HG03103 (cell line): ENCODE measurements around the gene GRIN1.
"Not testable (repeated sequence)": the region's sequence is repeated elsewhere in the genome, so short reads cannot be mapped to it uniquely, and the experiment has no call there.

Experiments used
- ATAC-seq: cut with Tn5 transposase; IDR thresholded peaks from one replicate; pipeline ENCODE4 v1.9.1; 2021; ENCODE audit warnings: low read depth; ENCODE audit not compliant: unreplicated experiment

GRIN1 gene

DNA sequence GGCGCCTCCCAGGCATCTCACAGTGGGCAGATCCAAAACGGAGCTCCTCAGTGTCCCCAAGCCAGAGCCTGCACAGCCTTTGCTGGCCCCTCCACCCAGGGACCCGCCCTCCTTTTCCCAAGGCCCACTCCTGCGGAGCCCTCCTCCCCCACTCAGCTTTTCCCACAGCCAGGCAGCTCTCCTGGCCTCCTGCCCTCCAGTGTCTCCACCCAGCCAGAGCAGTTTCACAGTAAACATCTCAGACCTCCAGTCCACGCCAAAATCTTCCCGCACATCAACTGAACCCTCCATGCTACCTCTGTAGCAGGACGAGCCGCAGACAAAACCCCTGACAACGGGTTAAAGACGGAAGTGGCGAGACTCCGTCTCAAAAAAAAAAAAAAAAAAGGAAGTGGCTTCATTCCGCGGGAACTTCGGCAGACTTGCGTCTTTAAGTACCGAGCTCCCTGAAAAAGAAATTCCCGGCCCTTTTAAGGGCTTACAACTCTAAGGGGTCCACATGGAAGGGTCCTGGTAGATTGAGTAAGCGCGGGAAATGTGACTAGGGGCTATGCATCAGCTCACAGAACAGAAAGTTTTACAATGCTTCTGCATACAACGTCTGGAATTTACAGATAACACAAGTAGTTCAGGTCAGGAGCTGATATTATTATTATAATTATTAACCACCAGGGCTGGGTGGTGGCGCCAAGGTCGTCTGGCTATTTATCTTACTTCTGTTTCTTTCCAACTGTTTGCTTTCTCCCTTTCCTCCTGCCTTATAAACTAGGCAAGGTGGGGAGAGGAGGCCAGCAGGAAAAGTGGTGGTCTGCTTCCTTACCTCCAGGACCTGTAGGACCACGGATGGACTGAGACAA is 11.4 kb upstream of the GRIN1 start:
- no peak for ATAC-seq

- ATAC-seq: no peak
Measured at GRCh38 chr9:137128158-137128861, 10.6 kb upstream of the GRIN1 start.

DNA sequence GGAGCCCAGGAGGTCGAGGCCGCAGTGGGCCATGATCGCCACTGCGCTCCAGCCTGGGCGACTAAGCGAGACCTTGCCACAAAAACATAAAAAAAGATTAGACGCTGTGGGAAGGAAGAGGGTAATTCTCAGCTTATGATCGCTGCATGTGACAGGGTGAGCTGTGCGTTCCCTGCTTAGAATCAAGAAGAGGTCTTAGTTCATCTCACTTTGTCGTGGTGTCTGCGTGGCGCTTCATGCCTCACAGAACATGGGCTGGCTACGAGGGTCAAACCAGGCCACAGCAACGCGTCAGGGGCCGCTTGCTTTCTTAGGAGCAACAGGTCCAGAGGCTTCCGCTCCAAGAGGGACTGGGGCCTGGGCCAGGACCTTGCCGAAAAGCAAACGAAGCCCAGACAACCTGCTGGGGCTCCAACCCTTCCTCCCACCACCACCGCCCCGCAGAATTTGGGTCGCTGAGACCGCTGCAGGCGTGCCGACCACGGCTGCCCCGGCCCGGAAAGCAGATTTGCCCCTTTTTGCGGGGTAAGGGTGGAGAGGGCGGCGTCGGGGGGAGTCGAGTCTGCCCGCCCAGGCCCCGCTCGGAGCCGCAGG is 10.0 kb upstream of the GRIN1 start:
- no peak for ATAC-seq

DNA sequence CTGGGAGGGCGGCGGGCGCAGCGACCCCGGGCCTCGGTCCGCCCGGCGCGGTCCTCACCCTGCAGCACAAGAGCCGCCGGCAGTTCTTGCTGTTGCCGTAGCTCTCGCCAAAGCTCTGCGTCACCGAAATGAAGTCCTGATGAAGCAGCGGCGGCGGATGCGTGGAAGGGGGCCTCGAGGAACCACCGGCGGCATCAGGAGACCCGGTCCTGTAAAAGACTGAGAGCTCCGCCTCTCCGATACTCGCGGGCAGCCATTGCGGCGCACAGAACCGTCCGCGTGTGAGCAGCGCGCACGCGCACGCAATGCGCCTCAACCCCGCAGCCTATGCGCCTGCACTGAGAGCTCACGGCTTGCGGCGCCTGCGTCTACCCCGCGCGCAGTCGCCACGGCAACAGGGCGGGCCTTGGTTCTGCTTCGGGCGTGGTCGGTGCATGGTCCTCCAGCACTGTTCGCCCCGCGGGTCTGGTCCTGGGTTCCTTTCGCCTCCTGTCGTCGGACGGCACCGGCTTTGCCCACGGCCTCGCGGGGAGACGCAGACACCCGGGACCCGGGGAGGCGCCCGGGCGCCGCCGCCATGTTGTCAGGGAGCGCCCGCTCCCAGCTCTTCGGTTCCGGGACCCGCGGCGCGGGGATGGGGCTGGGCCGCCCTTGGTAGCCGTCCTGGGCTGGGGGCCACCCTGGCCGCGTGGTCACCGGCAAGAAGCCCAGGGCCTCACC is 9.3 kb upstream of the GRIN1 start:
- ATAC-seq: peak; percentile 61

DNA sequence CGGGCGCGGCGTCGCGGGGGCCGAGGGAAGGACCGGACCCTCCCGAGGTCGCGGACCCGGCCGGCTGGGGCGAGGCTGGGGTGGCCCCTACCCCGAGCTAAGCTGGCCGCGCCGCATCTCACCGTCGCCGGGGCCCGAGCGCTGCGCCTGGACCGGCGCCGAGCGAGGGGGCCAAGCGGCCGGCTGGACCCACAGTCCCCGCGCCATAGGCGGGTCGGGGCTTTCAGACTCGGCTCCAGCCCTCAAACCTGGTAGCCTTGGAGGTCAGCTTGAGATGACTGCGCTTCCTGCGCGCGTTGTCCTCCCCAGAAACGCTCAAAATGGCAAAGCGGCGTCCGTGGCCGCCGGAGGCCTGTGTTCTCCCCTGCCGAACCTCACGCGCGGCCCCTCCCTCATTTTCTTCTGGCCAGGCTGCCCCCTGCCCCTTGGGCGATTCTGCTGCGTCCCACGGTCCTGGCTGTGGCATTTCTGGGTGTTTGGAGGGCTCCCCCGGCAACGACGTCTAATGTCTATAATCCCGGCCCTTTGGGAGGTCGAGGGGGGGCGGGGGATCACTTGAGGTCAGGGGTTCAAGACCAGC is 8.7 kb upstream of the GRIN1 start:
- ATAC-seq: peak; percentile 5

- ATAC-seq: no peak
Measured at GRCh38 chr9:137134191-137134590, 4.8 kb upstream of the GRIN1 start.

GRCh38 chr9:137135154-137135553 is 3.8 kb upstream of the GRIN1 start:
- ATAC-seq: not testable (repeated sequence)

- ATAC-seq: no peak
Measured at GRCh38 chr9:137136261-137136880, 2.6 kb upstream of the GRIN1 start.

DNA sequence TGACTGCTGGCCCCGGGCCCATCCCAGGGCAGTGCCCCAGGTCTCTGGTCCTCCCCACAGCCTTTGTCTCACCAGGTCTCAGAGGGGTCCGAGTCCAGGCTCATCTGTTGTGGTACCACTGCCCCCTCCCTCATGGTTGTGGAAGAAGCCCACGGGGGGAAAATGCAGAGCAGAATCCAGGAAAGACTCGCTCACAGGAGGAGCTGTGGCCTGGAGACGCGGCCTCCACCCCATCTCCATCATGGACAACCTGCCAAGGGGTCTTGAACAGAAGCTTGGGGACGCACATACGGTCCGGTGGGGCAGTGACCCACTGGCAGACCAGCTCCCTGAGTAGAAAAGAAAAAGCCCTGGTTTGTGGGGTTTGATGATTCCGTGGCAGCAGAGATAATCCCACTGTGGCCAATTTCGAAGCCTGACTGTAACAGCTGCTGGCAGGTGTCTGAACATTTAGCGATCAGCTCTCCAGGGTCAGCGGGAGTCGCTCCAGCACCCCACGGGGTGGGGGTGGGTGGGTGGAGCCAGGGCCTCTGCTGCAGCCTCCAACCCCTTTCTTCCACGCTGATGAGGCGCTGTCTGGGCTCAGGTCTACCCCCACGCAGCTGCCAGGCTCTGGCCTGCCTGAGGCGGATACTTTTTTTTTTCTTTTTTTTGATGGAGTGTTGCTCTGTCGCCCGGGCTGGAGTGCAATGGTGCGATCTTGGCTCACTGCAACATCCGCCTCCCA is 1.9 kb upstream of the GRIN1 start:
- no peak for ATAC-seq

DNA sequence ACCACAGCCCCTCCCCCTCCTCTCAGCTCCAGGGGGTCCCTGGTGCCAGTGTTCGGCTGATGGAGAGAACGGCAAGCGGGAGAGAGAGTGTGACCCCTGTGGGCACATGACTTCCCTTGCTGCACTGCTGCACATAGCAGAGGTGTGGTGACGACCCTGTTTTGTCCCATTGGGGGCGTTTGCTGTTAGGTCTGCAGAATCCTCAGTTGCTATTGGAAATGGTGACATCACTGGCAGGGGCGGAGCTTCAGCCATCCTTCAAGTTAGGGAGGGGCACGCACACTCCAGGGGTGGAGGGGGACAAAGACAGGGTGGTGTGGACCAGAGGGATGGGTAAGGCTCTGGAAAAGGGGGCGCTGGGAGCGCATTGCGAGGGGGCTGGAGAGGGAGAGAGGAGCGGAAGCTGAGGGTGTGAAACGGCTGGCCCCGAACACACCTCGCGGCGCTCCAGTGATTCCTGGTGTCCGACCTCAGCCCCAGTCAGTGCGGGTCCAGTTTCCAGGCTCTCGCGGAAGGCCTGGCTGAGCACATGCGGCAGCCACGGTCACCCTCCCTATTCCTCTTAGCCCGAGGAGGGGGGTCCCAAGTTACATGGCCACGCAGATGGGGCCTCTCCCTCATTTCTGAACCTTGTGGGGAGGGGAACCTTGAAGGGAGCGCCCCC is 764 bp upstream of the GRIN1 start:
- ATAC-seq: no peak

GRCh38 chr9:137139468-137140150 is 655 bp downstream of the GRIN1 start:
- ATAC-seq: no peak

DNA sequence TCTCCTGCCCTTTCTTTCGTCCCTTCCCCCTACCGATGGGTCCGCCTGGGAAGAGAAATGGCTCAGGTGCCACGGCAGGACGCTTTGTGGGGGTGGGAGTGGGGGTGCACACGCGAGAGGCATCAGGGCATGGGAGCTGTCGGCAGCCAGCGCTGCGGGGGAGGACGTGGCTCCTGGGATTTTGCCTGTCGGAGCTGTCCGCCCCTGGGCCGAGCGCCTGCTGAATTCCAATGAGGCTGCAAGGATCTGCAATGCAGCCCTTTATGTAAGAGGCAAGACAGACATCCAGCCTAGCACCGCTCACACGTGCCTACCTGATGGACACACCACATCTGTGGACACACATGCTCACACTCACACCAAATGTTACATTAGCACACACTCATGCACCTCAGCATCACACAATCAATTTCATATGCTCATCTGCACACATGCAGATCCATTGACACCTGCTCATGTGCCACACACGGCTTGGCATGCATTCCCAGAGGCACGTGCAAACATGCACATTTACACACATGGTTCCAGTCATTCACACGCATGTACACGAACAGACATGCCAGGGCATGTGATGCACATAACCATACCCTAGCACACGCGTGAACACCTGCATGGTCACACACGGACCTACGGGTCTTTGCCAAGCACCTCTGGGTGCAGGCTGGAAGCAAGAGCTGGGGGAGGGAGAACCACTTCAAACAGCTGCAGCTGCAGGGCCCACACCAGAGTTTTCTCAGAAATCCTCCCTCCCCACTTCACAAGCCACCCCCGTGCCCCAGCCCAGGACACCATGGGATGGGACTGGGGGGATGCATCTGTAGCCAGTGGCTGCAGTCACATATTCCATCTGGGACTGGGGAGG is 1.4 kb downstream of the GRIN1 start:
- ATAC-seq: no peak

DNA sequence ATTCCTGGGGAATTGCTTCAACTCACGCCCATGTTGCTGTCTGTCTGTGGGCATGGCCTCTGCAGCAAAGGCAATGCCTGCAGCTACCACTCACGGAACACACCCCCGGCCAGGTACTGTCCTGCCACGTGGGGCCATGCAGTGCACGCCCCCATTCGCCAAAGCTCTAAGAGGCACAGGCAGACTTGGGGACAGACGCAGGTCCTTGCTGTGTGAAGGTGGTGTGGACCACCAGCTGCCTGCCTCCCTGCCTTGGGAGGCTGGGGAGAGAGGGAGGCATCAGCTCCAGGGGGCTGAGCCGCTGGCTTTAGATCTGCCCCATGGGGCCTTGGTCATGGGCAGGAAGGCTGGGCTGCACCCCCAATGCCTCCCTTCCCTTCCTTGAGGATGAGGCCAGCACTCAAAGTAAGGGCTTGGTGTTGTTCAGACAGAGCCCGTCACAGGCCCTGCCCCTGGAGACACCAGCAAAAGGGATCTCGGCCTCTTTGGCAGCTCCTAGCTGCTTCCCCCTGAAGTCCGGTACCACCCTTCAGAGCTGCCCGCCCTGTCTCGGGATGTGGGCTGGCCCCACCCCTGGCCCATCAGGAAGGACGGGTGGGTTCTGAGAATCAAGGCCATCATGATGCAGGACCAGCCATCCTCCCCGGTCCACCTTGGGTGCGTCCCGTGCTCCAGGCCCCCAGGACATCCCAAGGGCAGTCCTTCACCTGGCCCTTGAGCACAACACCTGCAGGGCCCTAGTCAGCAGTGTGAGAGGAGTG is 2.3 kb downstream of the GRIN1 start:
- no peak for ATAC-seq

DNA sequence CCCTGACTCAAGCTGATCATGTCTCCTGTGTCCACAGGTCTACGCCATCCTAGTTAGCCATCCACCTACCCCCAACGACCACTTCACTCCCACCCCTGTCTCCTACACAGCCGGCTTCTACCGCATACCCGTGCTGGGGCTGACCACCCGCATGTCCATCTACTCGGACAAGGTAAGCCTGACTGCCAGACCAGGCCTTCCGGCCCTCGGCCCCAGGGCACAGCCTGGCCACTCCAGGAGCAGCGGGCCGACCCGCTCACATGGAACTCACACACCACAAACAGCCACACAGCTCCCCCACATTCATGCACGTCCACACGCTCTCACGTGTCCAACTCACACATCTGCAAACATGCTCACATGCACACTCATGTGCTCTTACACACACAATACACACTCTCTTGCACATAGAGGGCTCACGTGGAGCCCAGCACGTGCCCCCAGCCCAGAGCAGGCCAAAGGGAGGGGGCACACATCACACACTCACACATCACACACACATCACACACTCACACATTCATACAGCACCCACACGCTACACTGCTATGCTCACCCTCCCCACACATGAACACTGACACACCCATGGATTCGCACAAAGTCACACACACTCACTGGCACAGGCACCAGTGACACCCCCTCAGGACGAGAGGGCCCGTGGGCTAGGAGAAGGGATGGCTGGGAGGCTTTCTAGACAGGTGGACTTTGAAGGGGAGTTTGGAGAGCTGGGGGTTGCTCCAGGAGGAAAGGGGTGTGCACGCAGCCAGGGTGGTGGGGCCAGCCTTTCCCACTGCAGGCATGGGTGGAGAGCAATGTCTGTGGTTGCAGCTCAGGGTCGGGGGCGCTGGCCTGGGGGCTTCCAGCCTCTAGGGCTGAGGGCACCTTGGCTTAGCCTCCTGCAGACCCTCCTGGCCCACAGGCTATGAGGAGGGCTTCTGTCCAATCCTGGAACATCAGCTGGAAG is 3.3 kb downstream of the GRIN1 start:
- no peak for ATAC-seq

DNA sequence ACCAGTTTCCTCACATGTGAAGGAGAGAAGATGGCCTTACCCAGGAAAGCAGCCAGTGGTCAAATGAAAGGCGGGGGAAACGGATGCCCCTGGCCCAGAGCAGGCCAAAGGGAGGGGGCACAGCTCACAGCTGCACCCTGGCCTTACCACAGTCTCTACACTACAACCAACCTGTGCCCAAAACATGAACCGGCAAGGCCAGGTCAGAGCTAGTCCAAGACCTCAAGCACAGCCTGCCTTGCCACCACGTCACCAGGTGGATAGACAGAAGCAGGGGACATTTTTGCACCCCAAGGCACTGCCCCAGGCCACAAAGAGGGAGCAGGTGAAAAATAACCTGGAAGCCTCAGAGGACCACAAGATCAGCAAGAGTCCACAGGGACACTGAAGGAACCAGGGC is 4.5 kb downstream of the GRIN1 start:
- ATAC-seq: no peak
